Retina (tissue), 1 donor: ENCODE measurements around the gene COL21A1.

Source experiments
- DNase-seq: peaks from one replicate; pipeline ENCODE4 v3.0.0-alpha.2; 2016

COL21A1 gene

GRCh38 chr6:56102216-56102615 lies 145.2 kb downstream of the COL21A1 start:
- DNase-seq: no peak

- DNase-seq: no peak
These were observed 146.2 kb downstream of the COL21A1 start for GRCh38 chr6:56101141-56101553.

GRCh38 chr6:56096946-56097621 lies 150.3 kb downstream of the COL21A1 start:
- DNase-seq: no peak

- DNase-seq: no peak
These were observed 150.8 kb downstream of the COL21A1 start for GRCh38 chr6:56096541-56096940.

- no peak for DNase-seq
These were observed 153.6 kb downstream of the COL21A1 start for GRCh38 chr6:56093776-56094175.

DNA sequence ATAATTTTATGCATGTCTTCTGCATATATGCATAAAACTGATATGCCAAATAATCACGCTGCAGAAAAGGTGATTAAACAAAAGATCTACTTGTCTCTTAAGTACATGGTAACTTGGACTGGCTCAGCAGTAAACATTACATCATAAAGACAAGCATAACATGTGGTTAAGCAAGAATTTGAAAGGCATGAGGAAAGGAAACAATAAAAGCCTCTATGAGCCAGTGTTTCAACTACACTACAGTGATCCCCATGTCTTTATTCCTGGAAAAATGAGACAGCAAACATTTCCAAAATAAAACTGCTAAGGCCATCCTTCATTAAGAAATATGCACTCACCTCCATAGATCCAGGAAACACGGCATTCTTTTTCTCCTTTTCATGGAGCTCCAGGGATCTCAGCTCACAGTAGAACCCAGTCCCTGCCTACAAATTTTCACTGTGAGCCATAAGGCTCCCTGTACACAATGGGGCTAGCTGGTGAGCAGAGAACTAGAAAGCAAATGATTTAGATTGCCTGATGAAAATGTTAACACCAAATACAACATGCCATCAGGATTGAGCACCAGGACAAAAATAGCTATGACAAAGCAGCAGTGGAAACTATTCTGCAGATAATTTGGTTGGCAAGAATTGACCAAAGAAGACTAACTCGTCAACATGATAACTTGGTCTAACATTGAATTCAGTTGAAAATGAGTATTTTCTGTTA lies 156.1 kb downstream of the COL21A1 start:
- no peak for DNase-seq

- no peak for DNase-seq
These were observed 158.7 kb downstream of the COL21A1 start for GRCh38 chr6:56088641-56089040.

DNA sequence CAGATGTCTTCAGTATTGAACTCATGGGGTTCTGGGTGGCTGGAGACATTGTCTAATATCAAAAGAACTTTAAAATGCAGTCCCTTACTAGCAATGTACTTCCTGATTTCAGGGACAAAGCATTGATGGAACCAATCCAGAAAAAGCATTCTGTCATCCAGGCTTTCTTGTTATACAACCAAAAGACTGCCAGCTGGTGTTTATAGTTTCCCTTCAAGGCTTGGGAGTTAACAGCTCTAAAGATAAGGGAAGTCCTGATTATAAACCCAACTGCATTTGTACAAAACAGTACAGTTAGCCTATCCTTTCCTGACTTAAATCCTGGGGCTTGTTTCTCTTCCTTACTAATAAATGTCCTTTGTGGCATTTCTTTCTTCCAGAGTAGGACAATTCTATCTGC lies 160.0 kb downstream of the COL21A1 start:
- DNase-seq: no peak

DNA sequence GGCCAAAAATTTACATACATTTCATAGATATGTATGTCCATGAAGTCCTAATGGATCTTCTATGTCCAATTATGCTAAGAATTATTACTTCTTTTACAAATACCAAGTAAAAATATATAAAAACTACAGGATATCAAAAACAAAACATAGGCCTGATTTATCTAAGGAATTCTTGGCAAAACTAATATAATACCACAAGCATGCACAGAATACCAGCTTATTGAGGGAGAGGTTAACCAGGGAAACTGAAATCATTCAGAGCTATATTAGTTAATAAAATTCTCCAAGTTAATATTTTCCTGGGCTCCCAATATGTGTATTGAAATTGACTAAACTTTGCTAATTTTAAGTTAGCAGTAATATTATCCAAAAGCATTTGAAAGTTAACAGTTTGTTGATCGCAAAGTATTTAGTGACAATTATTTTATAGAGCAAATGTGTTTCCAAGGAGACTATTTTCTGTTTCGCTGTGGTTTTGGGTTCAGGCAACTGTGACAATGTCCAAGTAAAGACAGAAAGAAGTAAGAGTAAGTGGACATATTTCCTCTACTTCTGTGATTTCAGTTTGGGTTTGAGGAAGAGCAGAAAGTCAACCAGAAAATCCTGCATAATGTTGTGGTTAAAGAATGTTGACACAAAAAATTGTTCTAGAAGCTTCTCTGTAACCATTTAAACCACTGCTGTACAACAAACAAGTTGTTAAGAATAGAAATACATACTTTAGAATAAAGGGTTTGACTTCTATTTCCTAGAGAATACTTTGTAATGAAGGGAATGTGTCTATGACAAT lies 167.4 kb downstream of the COL21A1 start:
- no peak for DNase-seq

DNA sequence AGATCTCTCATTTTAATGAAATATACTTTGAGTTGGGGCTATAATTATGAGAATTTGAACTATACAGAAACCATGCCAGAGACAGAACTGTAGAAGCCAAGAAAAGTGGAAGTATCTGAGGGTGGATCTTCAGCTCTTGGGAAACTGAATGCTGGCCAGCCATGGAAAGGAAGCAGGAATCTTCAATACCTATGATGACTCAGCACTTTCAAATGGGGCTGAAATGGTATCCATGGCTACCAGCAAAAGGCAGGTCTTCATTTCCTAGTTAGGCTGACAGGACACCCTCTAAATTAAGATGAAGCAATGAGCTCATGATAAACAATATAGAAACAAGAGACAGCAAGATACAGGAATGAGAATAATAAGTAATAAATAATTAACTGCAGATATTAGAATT lies 171.3 kb downstream of the COL21A1 start:
- no peak for DNase-seq

- DNase-seq: no peak
These were observed 173.6 kb downstream of the COL21A1 start for GRCh38 chr6:56073761-56074160.

- DNase-seq: no peak
These were observed 174.1 kb downstream of the COL21A1 start for GRCh38 chr6:56073315-56073714.

- no peak for DNase-seq
These were observed 174.5 kb downstream of the COL21A1 start for GRCh38 chr6:56072856-56073255.

DNA sequence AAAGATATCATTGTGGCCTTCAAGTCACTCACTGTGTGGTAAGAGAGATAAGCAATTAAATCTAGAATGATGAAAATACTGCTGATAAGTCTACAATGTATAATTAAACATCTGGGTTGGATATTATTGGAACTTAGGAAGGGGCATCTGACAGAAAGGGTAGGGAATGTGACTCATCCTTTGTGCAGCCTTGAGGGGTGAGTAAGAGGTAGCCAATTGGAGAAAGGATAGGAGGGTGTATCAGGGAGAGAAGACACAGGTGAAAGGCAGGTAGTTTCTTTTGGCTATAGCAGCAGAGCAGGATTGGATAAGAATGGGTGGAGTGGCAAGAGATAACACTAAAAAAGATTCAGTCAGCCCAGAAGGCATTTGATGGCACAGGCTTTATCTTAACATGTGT lies 182.0 kb downstream of the COL21A1 start:
- no peak for DNase-seq

DNA sequence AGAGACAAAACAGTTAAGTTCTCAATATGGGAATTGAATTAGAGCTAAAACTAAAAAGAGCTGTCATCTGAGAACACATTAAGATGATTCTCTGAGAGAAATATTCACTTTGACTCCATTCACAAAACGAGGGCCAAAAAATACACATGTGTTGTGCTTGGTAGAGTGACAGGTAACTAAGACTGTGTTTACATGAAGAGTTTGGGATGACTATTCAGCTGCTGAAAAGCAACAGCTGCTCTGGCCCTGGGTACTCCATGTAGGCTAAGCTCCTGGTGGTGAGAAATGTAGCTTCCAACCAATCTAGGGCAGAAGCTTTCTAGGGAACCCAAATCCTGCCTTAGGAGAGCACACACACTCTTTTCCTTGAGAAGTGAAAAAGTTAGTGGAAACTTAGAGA lies 184.5 kb downstream of the COL21A1 start:
- no peak for DNase-seq

- no peak for DNase-seq
These were observed 188.7 kb downstream of the COL21A1 start for GRCh38 chr6:56058636-56059035.

- no peak for DNase-seq
These were observed 192.2 kb downstream of the COL21A1 start for GRCh38 chr6:56055081-56055704.

GRCh38 chr6:56051202-56051598 lies 196.2 kb downstream of the COL21A1 start:
- no peak for DNase-seq

DNA sequence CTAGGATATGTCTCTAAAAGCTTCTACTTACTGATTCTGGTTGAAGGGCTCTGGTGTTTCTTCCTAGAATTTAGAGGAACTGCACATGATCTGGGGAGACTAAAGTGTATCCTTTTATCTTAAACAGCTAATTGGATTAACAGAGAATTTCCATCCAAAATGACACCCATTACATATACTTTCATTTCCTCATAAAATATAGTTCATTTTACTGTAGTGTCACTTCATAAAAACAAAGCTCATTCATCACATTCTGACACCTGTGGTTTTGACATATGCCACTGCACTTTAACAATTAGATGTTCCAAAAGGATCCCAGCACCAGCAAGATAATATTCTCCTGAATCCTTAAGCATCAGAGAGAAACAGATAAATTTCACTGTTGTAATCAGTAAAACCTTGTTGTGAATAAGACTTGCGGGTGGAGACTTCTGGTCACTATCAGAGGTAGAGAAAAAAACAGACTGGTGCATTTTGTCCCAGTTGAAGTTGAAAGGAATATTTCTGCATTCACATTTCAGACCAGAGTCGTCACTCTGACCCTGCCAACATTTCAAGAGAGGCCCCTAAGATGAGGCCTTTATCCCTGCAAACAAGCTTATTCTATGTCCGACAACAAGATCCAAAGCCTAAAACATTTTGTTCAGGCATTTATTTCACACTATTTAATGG lies 196.7 kb downstream of the COL21A1 start:
- no peak for DNase-seq

DNA sequence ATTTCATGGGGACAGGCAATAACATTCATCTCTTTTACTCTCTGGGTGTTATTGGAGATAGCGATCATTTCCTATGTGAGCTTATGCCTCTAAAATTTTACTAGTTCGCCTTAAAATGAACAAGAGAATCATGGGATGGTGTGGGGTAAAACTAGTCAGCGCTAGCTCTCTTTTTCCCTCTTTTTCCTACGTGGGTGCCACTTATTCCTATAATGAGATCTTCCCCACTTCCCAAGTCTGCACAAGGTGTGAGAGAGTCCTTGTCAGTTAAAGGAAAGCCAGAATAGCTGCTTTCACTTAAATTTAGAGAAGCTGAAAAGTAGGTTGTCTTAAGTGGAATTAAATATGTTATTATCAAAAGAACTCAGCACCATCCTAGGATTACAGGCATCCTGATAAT lies 198.8 kb downstream of the COL21A1 start:
- DNase-seq: no peak

DNA sequence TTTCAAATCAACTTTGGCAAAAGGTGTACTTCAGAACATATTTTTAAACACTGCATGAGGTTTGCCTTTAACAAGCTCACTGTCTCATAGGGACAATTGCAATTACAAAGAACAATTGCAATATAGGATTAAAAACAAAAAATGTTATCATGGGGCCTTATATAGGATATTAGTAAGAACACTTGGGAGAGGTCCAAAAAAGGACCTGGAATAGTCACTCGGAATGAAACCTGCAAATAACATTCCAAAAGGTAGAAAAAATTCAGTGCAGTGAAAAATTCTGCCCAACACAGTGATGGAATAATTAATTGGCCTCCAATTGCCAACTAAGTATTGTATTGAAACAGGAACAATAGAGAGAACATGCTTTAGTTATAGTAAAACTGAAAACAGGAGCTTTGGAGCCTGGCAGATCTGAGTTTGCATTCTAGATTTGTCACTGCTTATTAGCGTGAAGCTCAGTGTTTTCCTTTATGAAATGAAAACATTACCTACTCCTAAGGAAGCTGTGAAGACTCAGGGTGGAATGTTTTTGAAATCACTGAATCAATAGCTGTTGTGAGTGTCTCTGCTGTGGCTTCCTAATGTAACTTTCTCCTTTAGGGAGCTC lies 199.3 kb downstream of the COL21A1 start:
- no peak for DNase-seq

GRCh38 chr6:56046576-56046975 lies 200.8 kb downstream of the COL21A1 start:
- DNase-seq: no peak
